MCF 10A (cell line): Measurements from ENCODE around the gene FCMR. TPM values are rescaled to one million over a fixed set of nuclear protein-coding genes. Genes with fewer than 3 reads are reported as not detected.

Experiments
- BruUV-seq: library from RNA; stranded (reverse); fragments of 400-500 nt; replicated peaks from 2 replicates; lab custom pipeline; 2021; lab: Mats Ljungman, UMichigan
- CTCF ChIA-PET: fragments of 300-600 bp; sonication (Branson Sonifier 250); formaldehyde crosslinking; extraction: SDS; loops from one replicate; lab custom pipeline; 2021; ENCODE audit warnings: antibody characterized with exemption, inconsistent platforms; lab: Yijun Ruan, JAX
- POLR2A ChIA-PET: fragments of 300-600, 350-650 bp; sonication (Branson Sonifier 250); formaldehyde crosslinking; extraction: SDS; loops from one replicate; lab custom pipeline; 2020; ENCODE audit warnings: antibody characterized with exemption, inconsistent platforms; lab: Yijun Ruan, JAX
- DNase-seq: peaks from one replicate; pipeline ENCODE4 v3.0.0-alpha.2; 2018; ENCODE audit not compliant: unreplicated experiment
- H3K27ac Mint-ChIP-seq: one replicate; pipeline ENCODE4 v1.8.0; 2022; ENCODE audit warnings: mild to moderate bottlenecking, low read depth, mixed read lengths; ENCODE audit not compliant: unreplicated experiment
- H3K27me3 Mint-ChIP-seq: one replicate; pipeline ENCODE4 v1.8.0; 2022; ENCODE audit warnings: mixed read lengths; ENCODE audit not compliant: insufficient read depth, unreplicated experiment
- H3K36me3 Mint-ChIP-seq: one replicate; pipeline ENCODE4 v1.8.0; 2022; ENCODE audit warnings: mild to moderate bottlenecking, moderate library complexity, mixed read lengths; ENCODE audit not compliant: insufficient read depth, unreplicated experiment
- H3K4me1 Mint-ChIP-seq: one replicate; pipeline ENCODE4 v1.8.0; 2022; ENCODE audit warnings: mixed read lengths; ENCODE audit not compliant: insufficient read depth, unreplicated experiment
- H3K4me3 Mint-ChIP-seq: one replicate; pipeline ENCODE4 v1.8.0; 2022; ENCODE audit warnings: mild to moderate bottlenecking, moderate library complexity, mixed read lengths; ENCODE audit not compliant: unreplicated experiment
- H3K9me3 Mint-ChIP-seq: one replicate; pipeline ENCODE4 v1.8.0; 2022; ENCODE audit warnings: mixed read lengths; ENCODE audit not compliant: unreplicated experiment
- intact Hi-C: fragments of 100-400 bp; cut with micrococcal nuclease; formaldehyde crosslinking; loops from 2 replicates; pipeline ENCODE4 v1.14.1; 2022
- total RNA-seq: library from RNA; stranded (reverse); gene quantifications from 2 replicates; pipeline ENCODE4 v1.2.3, GENCODE V29; 2022
- TF ChIP-seq, protein P1 (sequence below): fragments of 200-600 bp; IDR thresholded peaks from one replicate; pipeline ENCODE4 v1.8.0; 2022; ENCODE audit warnings: antibody characterized with exemption, mild to moderate bottlenecking; ENCODE audit not compliant: unreplicated experiment

Gene FCMR
- total RNA-seq, 1 experiment from 2014 or later: 10.1 TPM

DNA sequence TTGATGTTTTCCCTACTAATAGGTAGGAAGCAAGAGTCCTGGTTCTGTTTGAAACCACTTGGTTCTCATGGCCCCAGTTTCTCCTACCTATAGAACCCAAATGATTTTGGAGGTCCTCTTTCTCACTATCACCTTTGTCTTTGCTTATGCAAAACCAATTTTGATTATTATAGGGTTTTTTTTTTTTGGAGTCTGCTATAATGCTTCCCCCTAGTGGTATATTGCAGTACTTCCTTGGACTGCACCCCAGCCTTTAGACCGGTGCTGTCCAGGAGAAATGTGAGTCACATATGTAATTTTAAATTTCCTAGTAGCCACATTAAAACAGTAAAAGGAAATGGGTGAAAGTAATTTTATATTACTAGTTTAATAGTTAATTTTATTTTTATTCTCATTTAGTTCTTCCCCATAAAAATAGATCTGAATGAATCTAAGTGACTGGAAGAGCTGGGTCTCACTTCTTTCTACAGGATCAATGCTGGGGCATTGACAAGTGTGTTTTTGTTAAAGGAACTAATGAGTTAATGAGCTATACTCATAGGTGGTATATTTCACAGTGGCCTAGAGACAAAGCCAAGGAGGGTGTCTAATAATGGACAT is 10.6 kb downstream of the FCMR start:
- peak; percentile 91 for DNase-seq
- peak overlapping the region; percentile 68 for H3K4me3 Mint-ChIP-seq
- TF ChIP-seq, protein P1, sequence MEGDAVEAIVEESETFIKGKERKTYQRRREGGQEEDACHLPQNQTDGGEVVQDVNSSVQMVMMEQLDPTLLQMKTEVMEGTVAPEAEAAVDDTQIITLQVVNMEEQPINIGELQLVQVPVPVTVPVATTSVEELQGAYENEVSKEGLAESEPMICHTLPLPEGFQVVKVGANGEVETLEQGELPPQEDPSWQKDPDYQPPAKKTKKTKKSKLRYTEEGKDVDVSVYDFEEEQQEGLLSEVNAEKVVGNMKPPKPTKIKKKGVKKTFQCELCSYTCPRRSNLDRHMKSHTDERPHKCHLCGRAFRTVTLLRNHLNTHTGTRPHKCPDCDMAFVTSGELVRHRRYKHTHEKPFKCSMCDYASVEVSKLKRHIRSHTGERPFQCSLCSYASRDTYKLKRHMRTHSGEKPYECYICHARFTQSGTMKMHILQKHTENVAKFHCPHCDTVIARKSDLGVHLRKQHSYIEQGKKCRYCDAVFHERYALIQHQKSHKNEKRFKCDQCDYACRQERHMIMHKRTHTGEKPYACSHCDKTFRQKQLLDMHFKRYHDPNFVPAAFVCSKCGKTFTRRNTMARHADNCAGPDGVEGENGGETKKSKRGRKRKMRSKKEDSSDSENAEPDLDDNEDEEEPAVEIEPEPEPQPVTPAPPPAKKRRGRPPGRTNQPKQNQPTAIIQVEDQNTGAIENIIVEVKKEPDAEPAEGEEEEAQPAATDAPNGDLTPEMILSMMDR: peak; percentile 97
- no peaks in the 10 kb centered on the region for H3K36me3 Mint-ChIP-seq
- no peak overlapping the region for H3K27ac Mint-ChIP-seq
- peaks cover 31% of the 10 kb centered on the region for H3K4me1 Mint-ChIP-seq
- no peaks in the 10 kb centered on the region for H3K9me3 Mint-ChIP-seq
- POLR2A ChIA-PET: interaction anchor here (0.6 to 2.6 kb wide), 14 partner anchors 16 to 299 kb away, joined by 3 to 20 read pairs (median 4); partner anchors contain the start of genes DYRK3, EIF2D and IL20
- H3K27me3 Mint-ChIP-seq: peaks cover 38% of the 10 kb centered on the region
- intact Hi-C loops: loop anchor here (1.0 to 10.0 kb wide), 6 partner anchors 46 to 494 kb away; partner anchors contain the start of genes IL20, MAPKAPK2, PFKFB2 and YOD1
- CTCF ChIA-PET: interaction anchor here (0.6 to 13.0 kb wide), 87 partner anchors 9 to 1759 kb away, joined by 3 to 297 read pairs (median 9); partner anchors contain the start of genes DYRK3, EIF2D, FCAMR and FCMR
- BruUV-seq: no TSS peak

DNA sequence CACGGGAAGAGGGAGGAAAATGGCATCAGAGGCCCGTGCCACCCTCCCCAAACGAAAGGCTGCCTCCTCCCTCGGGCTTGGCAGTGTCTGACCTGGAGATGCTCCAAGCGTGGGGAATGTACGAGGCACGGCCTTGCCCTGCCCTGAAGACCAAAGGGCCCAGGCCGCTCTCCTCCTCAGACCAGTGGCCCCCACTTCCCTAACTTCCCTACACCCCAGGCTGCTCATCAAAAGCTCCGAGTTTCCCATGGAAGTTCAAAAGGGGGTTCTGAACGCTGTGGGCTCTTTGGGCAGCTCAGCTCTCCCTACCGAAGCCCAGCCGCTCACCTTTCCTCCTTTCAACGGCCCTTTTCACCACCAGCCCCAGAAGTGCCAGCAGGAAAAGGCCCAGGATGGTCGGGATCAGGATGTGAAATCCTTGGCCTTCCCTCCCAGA is 11.8 kb downstream of the FCMR start:
- intact Hi-C loops: loop anchor here (1.0 to 10.0 kb wide), 5 partner anchors 20 to 495 kb away; partner anchors contain the start of genes MAPKAPK2, PFKFB2 and YOD1
- TF ChIP-seq, protein P1: no peak
- Mint-ChIP-seq H3K27ac (peak overlapping the region; percentile 37), H3K9me3 (no peaks in the 10 kb centered on the region), H3K4me3 (peak overlapping the region; percentile 68), H3K4me1 (peaks cover 43% of the 10 kb centered on the region), H3K27me3 (peaks cover 25% of the 10 kb centered on the region), H3K36me3 (no peaks in the 10 kb centered on the region)
- ChIA-PET CTCF (interaction anchor here (0.6 to 6.1 kb wide), 56 partner anchors 9 to 590 kb away, joined by 3 to 89 read pairs (median 5); partner anchors contain the start of genes C1orf116, DYRK3, FCAMR and IL20), POLR2A (interaction anchor here (0.6 to 8.1 kb wide), 35 partner anchors 14 to 298 kb away, joined by 3 to 271 read pairs (median 7); partner anchors contain the start of genes C1orf116, DYRK3, EIF2D and IL20)
- DNase-seq: no peak
- BruUV-seq: TSS peak; percentile 61

DNA sequence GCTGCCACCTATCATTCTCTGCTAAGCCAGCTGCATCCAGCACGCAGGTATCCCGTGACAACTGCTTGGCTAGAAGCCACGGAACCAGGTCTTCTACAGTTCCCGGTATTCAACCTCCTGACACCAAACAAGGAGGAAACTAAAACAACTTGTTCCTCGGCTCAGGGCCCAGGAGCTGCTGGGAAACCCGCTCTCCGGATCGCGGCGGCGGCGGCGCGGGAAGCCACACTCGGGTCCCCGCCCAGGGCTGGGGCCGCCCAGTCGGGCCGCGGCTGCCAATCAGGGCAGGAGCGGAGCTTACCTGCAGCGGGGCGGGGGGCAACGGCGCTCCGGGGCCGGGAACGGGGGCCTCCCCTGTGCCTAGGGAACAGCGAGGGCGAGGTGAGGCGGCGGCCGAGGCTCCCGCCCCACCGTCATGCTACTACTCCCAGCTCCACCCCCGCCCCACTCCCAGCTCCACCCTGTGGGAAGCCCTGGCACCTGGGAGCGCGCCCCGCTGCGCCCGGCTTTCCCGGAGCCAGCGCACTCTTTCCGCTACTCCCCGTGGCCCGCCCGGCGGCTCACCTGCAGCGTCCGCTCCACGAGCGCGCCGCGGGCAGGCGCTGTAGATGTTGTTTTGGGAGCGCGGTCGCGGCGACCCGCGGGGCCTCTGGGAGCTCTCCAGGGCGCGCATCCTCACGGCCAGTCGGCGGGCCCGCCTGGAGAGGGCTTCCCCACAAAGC is 12.4 kb downstream of the FCMR start:
- H3K36me3 Mint-ChIP-seq: no peaks in the 10 kb centered on the region
- no peaks in the 10 kb centered on the region for H3K9me3 Mint-ChIP-seq
- peaks cover 49% of the 10 kb centered on the region for H3K4me1 Mint-ChIP-seq
- peaks cover 20% of the 10 kb centered on the region for H3K27me3 Mint-ChIP-seq
- BruUV-seq: no TSS peak
- peak overlapping the region; percentile 76 for H3K27ac Mint-ChIP-seq
- intact Hi-C loops: loop anchor here (1.0 kb wide), 1 partner anchor 19 kb away; no protein-coding TSS in a partner anchor
- POLR2A ChIA-PET: interaction anchor here (0.6 to 8.1 kb wide), 41 partner anchors 14 to 402 kb away, joined by 3 to 271 read pairs (median 5); partner anchors contain the start of genes C1orf116, DYRK3, EIF2D and IL20
- TF ChIP-seq, protein P1: no peak
- DNase-seq: peak; percentile 98
- CTCF ChIA-PET: interaction anchor here (0.6 to 6.1 kb wide), 66 partner anchors 9 to 590 kb away, joined by 3 to 89 read pairs (median 5); partner anchors contain the start of genes C1orf116, DYRK3, EIF2D and FCAMR
- H3K4me3 Mint-ChIP-seq: peak overlapping the region; percentile 68
